Fibroblast of gingiva (primary cell): ENCODE data around the gene PRDM1.

Source experiments
- DNase-seq: peaks from one replicate; pipeline ENCODE4 v3.0.0-alpha.2; 2011; ENCODE audit warnings: low read depth

PRDM1 gene

GRCh38 chr6:106116125-106116832, 30.1 kb downstream of the PRDM1 start:
- peak; percentile 85 for DNase-seq

DNA sequence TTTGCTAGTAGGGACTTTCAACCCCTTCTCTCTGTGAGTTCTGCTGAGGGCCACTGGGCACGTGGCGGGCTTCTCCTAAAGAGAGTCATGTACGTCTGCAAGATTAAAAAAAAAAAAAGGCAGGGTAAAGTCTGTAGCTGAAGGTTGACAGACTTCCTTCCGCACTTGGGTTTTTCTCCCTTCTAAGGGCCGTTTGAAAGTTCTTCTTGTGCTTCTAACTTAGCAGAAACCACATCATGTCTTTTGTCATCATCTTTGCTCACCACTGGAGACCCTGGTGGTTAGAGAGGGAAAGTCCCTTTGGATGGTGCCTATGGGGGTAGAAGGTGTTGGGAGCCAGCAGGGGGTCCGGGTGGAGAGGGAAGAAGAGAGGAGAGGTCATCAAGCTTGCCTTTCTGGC, 31.4 kb downstream of the PRDM1 start:
- no peak for DNase-seq

GRCh38 chr6:106118835-106119431, 32.8 kb downstream of the PRDM1 start:
- no peak for DNase-seq

- no peak for DNase-seq
These were observed 33.4 kb downstream of the PRDM1 start for GRCh38 chr6:106119546-106119945.

DNA sequence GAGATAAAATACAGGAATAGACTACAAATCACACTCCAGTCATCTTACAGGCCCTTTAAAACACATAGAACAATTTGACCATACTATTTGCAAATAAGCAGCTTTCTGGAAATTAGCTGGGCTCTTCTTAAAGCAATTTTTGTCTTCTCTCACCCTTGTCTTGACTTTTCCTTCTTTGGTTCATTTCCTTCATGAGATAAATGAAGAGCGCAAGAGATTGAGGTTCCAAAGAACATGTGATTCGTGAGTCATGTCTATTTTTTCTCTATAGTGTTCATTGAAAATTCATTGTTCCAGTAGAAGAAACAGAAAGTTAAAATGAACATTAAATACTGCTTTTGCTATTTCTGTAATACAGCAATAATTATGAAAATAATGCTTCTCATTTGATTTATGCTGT, 33.9 kb downstream of the PRDM1 start:
- DNase-seq, result no peak

DNA sequence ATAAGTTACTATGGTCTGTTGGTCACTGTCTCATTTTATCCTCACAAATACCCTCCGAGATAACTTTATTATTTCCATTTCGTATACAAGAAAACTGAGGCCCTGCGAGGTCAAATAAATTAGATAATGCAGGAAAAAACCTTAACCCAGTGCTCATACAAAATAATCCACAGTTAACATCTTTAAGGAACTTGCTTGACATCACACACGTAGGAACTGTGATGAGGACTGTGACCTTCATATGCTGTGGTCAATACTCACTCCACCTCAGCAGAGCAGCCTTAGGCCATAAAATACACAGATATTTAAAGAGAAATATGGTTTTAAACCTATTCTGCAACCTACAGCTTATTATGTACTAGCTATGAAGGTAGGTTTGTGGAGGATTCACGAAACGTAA, 34.3 kb downstream of the PRDM1 start:
- DNase-seq, result no peak

GRCh38 chr6:106122306-106122918, 36.3 kb downstream of the PRDM1 start:
- DNase-seq, result no peak

DNA sequence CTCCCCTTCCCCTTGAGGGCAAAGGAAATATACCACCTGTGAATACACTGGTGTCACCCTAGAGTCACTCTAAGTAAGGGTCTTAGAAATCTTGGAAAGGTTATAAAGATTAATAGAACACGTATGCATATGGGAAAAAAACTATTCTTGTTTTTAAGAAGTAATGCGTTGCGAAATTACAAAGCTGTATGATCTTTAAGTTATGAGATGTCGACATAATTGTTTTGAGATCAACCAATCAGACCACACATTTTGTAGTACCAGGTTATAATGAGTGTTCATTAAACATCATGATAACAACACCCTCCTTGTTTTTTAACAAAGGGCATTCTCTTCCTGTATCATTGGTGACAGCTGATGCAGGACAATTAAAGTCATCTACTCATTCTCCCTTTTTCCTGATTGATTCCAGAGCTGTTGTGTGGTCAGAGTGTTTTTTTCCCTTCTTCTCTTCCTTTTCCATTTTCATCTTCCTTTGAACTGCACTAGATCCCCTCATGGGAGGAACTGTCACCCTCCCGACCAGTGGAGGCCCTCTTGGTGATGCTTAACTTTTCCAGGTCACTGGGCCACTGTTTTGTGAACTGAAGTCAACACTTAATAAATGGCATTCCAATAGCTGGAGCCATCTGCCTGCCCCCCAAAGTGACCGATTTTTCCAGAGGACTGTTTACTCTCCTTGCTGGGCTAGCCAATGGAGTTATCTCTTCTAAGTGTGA, 37.0 kb downstream of the PRDM1 start:
- no peak for DNase-seq

DNA sequence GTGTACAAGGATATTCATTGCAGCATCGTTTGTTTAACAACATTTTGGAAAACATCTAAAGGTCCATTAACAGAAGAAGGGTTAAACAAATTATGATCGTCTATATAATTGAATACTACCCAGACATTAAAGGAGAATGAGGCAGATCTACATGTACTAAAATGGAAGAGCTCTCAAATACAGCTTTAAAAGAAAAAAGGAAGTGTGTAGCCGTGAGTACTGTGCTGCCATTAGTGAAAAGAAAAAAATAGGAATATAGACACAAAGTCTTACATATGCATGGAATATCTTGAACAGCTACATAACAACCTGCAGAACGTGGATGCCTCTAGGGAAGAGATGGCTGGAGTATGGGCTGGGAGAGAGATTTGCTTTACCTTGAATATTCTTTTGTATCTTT, 37.9 kb downstream of the PRDM1 start:
- DNase-seq, result no peak

DNA sequence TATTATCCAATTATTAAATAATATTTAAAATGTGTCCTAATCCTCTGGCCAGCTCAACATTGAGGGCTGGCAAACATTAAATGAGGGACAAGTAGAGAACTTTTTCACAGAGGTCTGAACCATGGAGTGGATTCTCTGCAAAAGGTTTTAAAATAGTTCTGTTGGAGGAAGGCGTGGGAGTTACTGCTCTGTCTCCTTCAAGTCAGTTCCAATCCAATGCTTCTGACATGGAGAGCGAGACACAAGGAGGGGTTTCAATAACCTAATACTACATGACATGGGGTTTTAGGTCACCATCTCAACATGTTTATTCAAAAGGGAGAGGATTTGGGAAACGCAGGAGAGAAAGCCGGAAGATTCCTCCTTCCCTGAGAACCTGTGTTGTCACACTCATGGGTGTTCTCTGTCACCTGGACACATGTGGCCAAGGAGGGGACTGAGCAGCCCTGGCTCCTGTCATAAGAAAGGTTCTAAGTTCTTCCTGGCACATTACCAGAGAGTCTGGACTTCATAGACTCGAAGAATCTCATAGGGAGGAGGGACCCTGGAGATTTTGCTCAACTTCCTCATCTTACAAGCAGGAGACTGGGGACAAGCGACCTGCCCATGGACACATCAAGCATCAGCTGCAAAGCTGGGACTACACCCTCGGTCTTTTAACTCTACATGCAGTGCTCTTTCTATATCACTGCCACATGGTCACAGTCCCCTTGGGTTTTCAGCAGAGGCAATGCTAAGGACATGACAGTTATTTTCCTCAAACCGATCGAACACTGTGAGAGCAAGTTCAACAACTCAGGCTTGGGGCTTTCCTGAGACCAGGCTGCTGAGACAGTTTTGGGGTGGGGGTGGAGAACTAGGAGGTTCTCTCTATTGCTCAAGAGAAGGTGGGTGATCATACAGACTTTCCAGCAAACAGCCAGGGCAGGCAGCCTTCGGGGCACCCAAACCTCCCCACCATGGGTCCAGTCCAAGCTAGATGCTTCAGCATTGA, 38.6 kb downstream of the PRDM1 start:
- no peak for DNase-seq

GRCh38 chr6:106125925-106126435, 39.8 kb downstream of the PRDM1 start:
- DNase-seq, result no peak

DNA sequence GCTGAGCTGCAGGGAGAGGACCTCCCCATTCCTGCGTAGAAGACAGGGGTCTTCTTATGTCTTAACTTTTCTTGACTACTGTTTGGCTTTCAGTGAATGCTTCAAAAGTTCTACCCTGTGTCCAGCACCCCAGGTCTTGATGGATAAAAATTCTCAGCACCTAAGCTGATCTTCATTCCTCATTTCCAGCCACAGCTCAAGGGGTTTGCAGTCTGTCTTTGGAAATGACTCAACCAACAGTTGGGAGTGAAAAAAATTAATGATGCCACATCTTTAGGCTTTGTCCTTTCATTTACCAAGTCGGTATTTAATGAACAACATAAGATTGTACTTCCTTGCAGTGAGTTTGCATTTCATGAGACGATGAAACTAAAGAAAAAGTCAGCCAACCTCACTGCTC, 40.3 kb downstream of the PRDM1 start:
- DNase-seq, result no peak

- peak; percentile 79 for DNase-seq
These were observed 43.0 kb downstream of the PRDM1 start for GRCh38 chr6:106128981-106129781.

DNA sequence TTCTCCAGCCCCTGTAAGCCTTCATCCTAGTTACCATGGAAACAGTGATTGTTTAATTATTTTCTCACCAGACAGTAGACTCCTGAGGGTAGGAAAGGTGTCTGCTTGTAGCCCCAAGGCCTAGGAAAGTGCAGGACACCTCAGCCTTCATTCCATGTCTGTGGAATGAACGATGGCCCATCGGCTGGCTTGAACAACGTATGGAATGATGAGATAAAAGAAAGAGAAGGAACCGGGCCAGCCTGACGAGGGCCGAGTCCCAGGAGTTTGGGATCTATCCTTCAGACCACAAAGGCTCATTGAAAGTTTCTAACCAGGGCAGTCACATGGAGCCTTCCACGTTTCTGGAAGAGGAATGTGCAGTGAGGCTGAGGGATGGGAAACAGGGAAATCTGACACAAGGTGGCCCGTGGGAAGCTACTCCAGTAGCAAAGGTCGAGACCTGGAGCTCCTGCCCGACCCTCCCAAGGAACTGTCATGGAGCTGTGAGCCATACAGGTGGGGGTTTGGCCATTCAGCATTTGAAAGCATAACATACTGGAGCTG, 46.1 kb downstream of the PRDM1 start:
- no peak for DNase-seq

DNA sequence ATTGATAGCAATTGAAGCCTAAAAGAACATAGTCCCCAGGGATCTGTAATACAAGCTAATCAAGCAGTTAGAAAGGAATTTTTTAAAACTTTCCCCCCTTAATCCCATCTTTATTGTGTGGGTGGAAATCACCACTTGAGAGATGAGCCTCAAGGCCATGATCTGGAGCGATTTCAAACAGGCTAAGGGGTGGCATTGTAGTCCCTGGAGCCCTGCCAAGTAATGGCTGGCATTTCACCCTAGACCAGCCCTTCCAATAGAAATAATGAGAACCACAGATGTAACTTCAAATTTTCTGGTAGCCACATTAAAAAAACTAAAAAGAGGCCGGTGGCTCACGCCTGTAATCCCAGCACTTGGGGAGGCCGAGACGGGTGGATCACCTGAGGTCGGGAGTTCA, 46.9 kb downstream of the PRDM1 start:
- no peak for DNase-seq

DNA sequence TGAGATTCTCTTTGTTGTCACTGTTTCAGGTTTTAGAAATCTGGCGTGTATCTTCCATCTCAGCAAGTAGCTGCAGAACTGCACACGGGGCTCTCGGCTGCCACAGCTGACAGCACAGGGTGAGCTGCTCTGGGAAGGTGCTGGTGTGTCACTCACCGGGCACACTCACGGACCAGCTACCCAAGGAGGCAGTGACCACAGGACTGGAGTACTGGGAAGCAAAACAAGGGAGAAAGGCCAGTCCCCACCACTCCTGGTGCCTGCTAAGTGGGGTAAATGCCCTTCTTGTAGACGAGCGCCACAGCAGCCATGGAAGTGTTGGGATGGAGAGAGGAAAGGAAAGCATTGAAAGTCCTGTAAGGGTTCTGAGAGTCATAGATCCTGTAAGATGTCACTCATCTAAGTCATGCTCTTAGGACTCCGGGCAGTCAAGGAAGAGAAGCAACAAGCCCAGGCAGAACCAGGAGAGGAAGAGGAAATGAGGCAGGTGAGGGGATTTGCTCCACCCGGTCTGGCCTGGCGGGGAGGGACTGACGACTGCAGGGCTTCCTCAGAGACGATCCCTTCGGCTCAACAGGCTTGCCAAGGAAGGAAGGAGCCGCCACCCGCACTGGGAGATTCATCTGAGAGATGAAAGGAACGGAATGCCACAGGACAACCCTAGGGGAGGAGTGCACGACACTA, 48.1 kb downstream of the PRDM1 start:
- no peak for DNase-seq

DNA sequence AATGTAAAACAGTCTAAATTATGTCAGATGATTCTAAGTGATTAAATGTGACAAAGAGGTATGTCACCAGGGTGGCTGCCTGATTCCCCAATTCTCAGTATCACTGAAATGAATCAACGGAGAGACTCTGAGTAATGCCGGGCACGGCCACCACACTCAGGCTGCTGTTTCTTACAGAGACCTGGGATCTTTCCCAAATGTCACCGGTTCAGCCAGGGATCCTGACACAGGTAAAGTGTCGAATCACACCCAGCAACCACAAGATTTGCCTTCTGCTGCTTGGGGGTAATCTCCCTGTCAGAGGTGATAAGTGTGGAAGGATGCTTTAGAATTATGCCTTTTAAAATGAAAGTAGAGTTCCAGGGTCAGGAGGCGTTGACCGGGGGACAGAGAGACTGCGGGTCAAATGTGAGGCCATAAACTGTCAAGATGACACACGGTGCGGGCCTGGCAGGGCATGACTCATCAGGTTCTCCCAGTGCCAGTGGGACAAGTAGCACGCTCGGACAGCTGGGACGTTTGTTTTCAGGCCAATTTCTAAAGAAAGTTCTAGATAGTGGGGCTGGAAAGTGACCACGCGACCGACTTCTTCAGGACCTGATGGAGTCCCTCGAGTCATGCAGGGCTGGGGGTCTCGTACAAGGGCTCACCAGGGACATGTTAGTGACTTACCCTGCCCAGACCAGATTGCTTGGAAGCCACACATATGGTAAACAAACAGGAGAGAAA, 48.9 kb downstream of the PRDM1 start:
- peak; percentile 22 for DNase-seq

DNA sequence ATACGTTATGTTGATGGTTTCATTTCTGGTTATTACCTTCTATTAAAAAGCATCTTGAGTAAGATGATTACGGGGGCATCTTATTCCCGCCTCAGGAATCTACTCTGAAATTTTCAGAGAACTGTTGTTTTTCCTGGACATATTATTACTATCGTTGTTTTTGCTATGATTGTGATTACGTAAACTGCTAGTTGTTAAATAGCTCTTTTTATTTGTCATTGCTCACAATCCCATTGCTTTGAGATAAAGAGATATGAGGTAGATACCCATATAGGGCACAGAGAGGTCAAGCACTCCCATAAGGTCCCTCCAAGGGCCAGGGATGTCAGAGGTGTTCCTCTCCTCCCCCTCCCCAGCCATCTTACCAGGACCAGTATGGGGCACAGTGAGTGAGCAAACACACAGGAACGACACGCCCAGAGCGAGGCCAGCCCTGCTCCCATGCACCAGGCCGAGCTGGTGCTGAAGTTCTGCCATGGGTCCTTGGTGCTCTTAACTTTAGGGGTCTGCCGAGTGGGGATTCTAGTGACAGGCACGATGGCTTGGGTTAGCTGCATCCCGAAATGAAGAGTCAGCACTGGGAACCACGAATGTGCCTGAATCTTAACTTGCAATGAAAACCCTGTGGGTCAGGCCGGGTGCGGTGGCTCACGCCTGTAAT, 49.9 kb downstream of the PRDM1 start:
- no peak for DNase-seq

- no peak for DNase-seq
These were observed 50.7 kb downstream of the PRDM1 start for GRCh38 chr6:106136845-106137244.
